H1 (cell line): ENCODE measurements around the gene DCTD. TPM values are rescaled to one million over a fixed set of nuclear protein-coding genes. Genes with fewer than 3 reads are reported as not detected.
A peak's percentile ranks its signal among the peaks of the same experiment; 100 is the strongest.

Experiments used
- CTCF ChIA-PET: fragments of 300-600 bp; sonication (Branson Sonifier 250); formaldehyde crosslinking; loops from one replicate; lab custom pipeline; 2021; ENCODE audit not compliant: partially characterized antibody; lab: Charles Lee
- POLR2A ChIA-PET: fragments of 300-600 bp; sonication (Branson Sonifier 250); formaldehyde crosslinking; loops from one replicate; lab custom pipeline; 2021; ENCODE audit warnings: inconsistent platforms; ENCODE audit not compliant: partially characterized antibody; lab: Charles Lee
- DNase-seq, 2 experiments: peaks; one replicate each; pipeline versions ENCODE4 v3.0.0 to v3.0.0-alpha.2; 2010 to 2022; ENCODE audit warnings: low spot score in 2 of 2, low read depth in 1 of 2, mixed read lengths in 1 of 2
- FAIRE-seq: peaks from 2 replicates; lab custom pipeline; 2011; peaks lifted over from hg19 to GRCh38; lab: Jason Lieb, UNC
- H2AFZ ChIP-seq: 2 replicates; pipeline ENCODE4 v1.8.1; 2012; ENCODE audit warnings: low read length, inconsistent platforms
- H2AK5ac ChIP-seq: 2 replicates; pipeline ENCODE4 v1.6.1; 2013; ENCODE audit warnings: low read depth, low read length
- H2BK120ac ChIP-seq: replicated peaks from 2 replicates; pipeline ENCODE3; 2013; ENCODE audit warnings: low read depth, low read length, inconsistent platforms
- H2BK12ac ChIP-seq: 2 replicates; pipeline ENCODE4 v1.6.1; 2013; ENCODE audit warnings: low read depth, low read length
- H2BK15ac ChIP-seq: 2 replicates; pipeline ENCODE4 v1.6.1; 2013; ENCODE audit warnings: low read length
- H2BK20ac ChIP-seq: 2 replicates; pipeline ENCODE4 v1.6.1; 2013; ENCODE audit warnings: low read length
- H2BK5ac ChIP-seq: 2 replicates; pipeline ENCODE4 v1.6.1; 2013; ENCODE audit warnings: low read depth, low read length
- H3K14ac ChIP-seq: 2 replicates; pipeline ENCODE4 v1.6.1; 2013; ENCODE audit warnings: inconsistent platforms; ENCODE audit not compliant: insufficient read length
- H3K18ac ChIP-seq: 2 replicates; pipeline ENCODE4 v1.6.1; 2013; ENCODE audit warnings: low read length; ENCODE audit errors: extremely low read depth
- H3K23ac ChIP-seq: 2 replicates; pipeline ENCODE4 v1.6.1; 2013; ENCODE audit warnings: inconsistent platforms; ENCODE audit not compliant: insufficient read length
- H3K23me2 ChIP-seq: 2 replicates; pipeline ENCODE4 v1.6.1; 2013; ENCODE audit warnings: low read depth, low read length
- H3K27ac ChIP-seq: 2 replicates; pipeline ENCODE4 v1.6.1; 2011; ENCODE audit warnings: low read depth, low read length, inconsistent platforms
- H3K27me3 ChIP-seq, 4 experiments: replicated peaks in 1 of 4; 1 replicate in 1 of 4; 2 replicates in 3 of 4; pipeline versions ENCODE4 v1.6.1 to v1.8.1; 2011 to 2013; ENCODE audit warnings: low read length in 3 of 4, mild to moderate bottlenecking in 3 of 4, inconsistent platforms in 2 of 4, mixed read lengths in 2 of 4, moderate library complexity in 1 of 4; ENCODE audit not compliant: control insufficient read depth in 3 of 4, insufficient read depth in 3 of 4; ENCODE audit errors: extremely low read depth in 1 of 4
- H3K36me3 ChIP-seq, 4 experiments: 2 replicates each; pipeline versions ENCODE4 v1.6.1 to v1.8.1; 2011 to 2013; ENCODE audit warnings: mild to moderate bottlenecking in 4 of 4, low read length in 3 of 4, moderate library complexity in 2 of 4, control low read depth in 1 of 4, inconsistent platforms in 1 of 4; ENCODE audit not compliant: insufficient read depth in 4 of 4, control insufficient read depth in 2 of 4
- H3K4ac ChIP-seq: replicated peaks from 2 replicates; pipeline ENCODE3; 2013; ENCODE audit warnings: low read length, low read depth, mixed read lengths, inconsistent platforms; ENCODE audit not compliant: insufficient read length
- H3K4me1 ChIP-seq, 4 experiments: replicated peaks in 1 of 4; 1 replicate in 1 of 4; 2 replicates in 3 of 4; pipeline versions ENCODE4 v1.6.1 to v1.8.1; 2011 to 2013; ENCODE audit warnings: low read length in 3 of 4, inconsistent platforms in 2 of 4, mixed read lengths in 1 of 4; ENCODE audit not compliant: insufficient read depth in 4 of 4, control insufficient read depth in 3 of 4
- H3K4me2 ChIP-seq, 2 experiments: 2 replicates each; pipeline versions ENCODE4 v1.6.1 to v1.8.1; 2011 to 2013; ENCODE audit warnings: low read depth in 2 of 2, low read length in 2 of 2, control low read depth in 1 of 2, inconsistent platforms in 1 of 2, mild to moderate bottlenecking in 1 of 2; ENCODE audit not compliant: insufficient read depth in 1 of 2
- H3K4me3 ChIP-seq, 4 experiments: fragments of 200-600, 300-600 bp in 1 of 4; sonication (generic), shearing (Covaris generic), sonication (Bioruptor Twin) in 1 of 4; 2 replicates each; pipeline versions ENCODE4 v1.5.1 to v1.8.1; 2011 to 2016; ENCODE audit warnings: low read length in 4 of 4, low read depth in 3 of 4, control low read depth in 2 of 4, inconsistent platforms in 2 of 4, mild to moderate bottlenecking in 2 of 4, mixed read lengths in 1 of 4, moderate library complexity in 1 of 4; ENCODE audit not compliant: insufficient read depth in 2 of 4; ENCODE audit errors: extremely low read depth in 1 of 4
- H3K56ac ChIP-seq: replicated peaks from 2 replicates; pipeline ENCODE3; 2013; ENCODE audit warnings: low read depth, mild to moderate bottlenecking, mixed read lengths, low read length, inconsistent platforms; ENCODE audit not compliant: insufficient read length
- H3K79me1 ChIP-seq: 2 replicates; pipeline ENCODE4 v1.6.1; 2013; ENCODE audit warnings: low read depth, low read length, control low read depth
- H3K79me2 ChIP-seq, 2 experiments: 2 replicates each; pipeline versions ENCODE4 v1.6.1 to v1.8.1; 2012 to 2013; ENCODE audit warnings: low read length in 2 of 2, mild to moderate bottlenecking in 2 of 2, inconsistent platforms in 1 of 2; ENCODE audit not compliant: insufficient read depth in 2 of 2, control insufficient read depth in 1 of 2
- H3K9ac ChIP-seq, 4 experiments: replicated peaks in 1 of 4; 1 replicate in 1 of 4; 2 replicates in 3 of 4; pipeline versions ENCODE4 v1.6.1 to v1.8.1; 2011 to 2013; ENCODE audit warnings: low read depth in 3 of 4, low read length in 3 of 4, control low read depth in 2 of 4, mild to moderate bottlenecking in 2 of 4, moderate library complexity in 2 of 4, inconsistent platforms in 1 of 4; ENCODE audit errors: extremely low read depth in 1 of 4
- H3K9me3 ChIP-seq, 2 experiments: 2 replicates each; pipeline versions ENCODE4 v1.6.1 to v1.8.1; 2012 to 2013; ENCODE audit warnings: mild to moderate bottlenecking in 2 of 2, moderate library complexity in 2 of 2, control low read depth in 1 of 2, inconsistent platforms in 1 of 2, low read depth in 1 of 2, low read length in 1 of 2, mixed read lengths in 1 of 2; ENCODE audit not compliant: insufficient read depth in 2 of 2
- H4K20me1 ChIP-seq, 2 experiments: replicated peaks in 1 of 2; 2 replicates each; pipeline versions ENCODE3 to v1.8.1; 2011 to 2013; ENCODE audit warnings: inconsistent platforms in 2 of 2, low read length in 2 of 2, mild to moderate bottlenecking in 1 of 2; ENCODE audit not compliant: insufficient read depth in 2 of 2, control insufficient read depth in 1 of 2
- H4K5ac ChIP-seq: 2 replicates; pipeline ENCODE4 v1.6.1; 2013; ENCODE audit warnings: low read length, low read depth, mixed read lengths, inconsistent platforms; ENCODE audit not compliant: insufficient read length
- H4K8ac ChIP-seq: 2 replicates; pipeline ENCODE4 v1.8.0; 2013; ENCODE audit warnings: mild to moderate bottlenecking, moderate library complexity, low read length, inconsistent platforms; ENCODE audit not compliant: insufficient read depth; ENCODE audit errors: extremely low read depth
- H4K91ac ChIP-seq: replicated peaks from 2 replicates; pipeline ENCODE3; 2013; ENCODE audit warnings: low read length, mixed read lengths, inconsistent platforms; ENCODE audit not compliant: insufficient read length
- SIN3A ChIP-seq, 2 experiments: IDR thresholded peaks in 1 of 2; conservative IDR thresholded peaks in 1 of 2; 2 replicates each; pipeline ENCODE4 v1.6.1; 2011 to 2012; ENCODE audit warnings: low read length in 2 of 2, improper control_type of control experiment in 1 of 2, low read depth in 1 of 2, mild to moderate bottlenecking in 1 of 2
- WGBS, 2 experiments: shearing (Covaris generic) in 1 of 2; methylation state at CpG; one replicate each; pipeline versions ENCODE4 v1.1.6 to v1.1.7; 2013 to 2015; ENCODE audit warnings: low lambda C conversion rate in 2 of 2, mixed read lengths in 2 of 2, inconsistent platforms in 1 of 2, low coverage in 1 of 2, missing lambda C conversion rate in 1 of 2; ENCODE audit not compliant: insufficient replicate concordance in 2 of 2, insufficient coverage in 1 of 2, insufficient read length in 1 of 2; ENCODE audit errors: extremely low coverage in 1 of 2, missing lambda C conversion rate in 1 of 2; 5-methylcytosine and 5-hydroxymethylcytosine counted together
- polyA plus RNA-seq, 7 experiments: library from polyadenylated mRNA; depleted of rRNA in 3 of 7; stranded (reverse) in 5 of 7; unstranded in 2 of 7; fragments of >200 nt in 5 of 7; fragments of 200-250 nt in 2 of 7; gene quantifications; 1 replicate in 5 of 7; 2 replicates in 1 of 7; 4 replicates in 1 of 7; pipeline versions ENCODE4 v1.2.1 to v1.2.3, GENCODE V29; 2011 to 2013; ENCODE audit warnings: missing spikeins in 2 of 7, mixed read lengths in 2 of 7
- total RNA-seq: library from RNA; stranded (reverse); fragmentation: NEBNext Ultra II Directional; extraction: Animal tissue kit (Norgen Biotek cat#: 25700); gene quantifications from 2 replicates; pipeline ENCODE4 v1.2.1, GENCODE V29; 2021
- TF ChIP-seq, protein P1 (sequence below), 3 experiments: IDR thresholded peaks; 1 replicate in 2 of 3; 2 replicates in 1 of 3; pipeline versions ENCODE4 v1.5.1 to v1.6.1; 2011; ENCODE audit warnings: low read length in 3 of 3, mild to moderate bottlenecking in 3 of 3, inconsistent platforms in 2 of 3, low read depth in 1 of 3, moderate library complexity in 1 of 3; ENCODE audit not compliant: insufficient read depth in 1 of 3; ENCODE audit errors: control extremely low read depth in 1 of 3

Gene DCTD
- total and polyA plus RNA-seq, 2 of the 8 experiments (the other 6 are each of a cell fraction or from before 2014, with no cell fraction given) = 60.2 to 69.5 TPM

DNA sequence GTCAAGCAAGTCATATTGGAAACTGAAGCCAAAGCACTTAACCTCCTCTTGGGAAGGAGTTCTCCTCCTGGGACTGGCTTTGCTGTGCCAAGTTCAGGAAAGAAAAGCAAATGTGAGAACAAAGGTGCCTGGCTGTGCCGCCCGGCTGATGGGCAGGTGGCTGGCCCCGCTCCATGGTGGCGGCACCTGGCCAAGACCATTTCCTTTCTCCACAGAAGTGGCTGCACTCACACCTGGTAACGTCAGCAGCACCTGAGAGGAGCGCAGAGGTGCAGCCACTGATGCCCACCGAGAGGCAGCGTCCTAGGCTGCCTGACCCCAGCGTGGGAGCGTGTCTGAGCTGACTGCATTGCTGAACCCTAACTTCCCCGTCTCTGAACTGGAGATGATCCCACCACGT, 54.3 kb downstream of the DCTD start:
- peaks cover 0 to 11% (median 6%) of the 10 kb centered on the region in 4 experiments; a peak in 6 of 7 replicates for H3K4me1 ChIP-seq
- no peaks in the 10 kb centered on the region for H3K9me3 ChIP-seq
- H4K91ac ChIP-seq = no peak overlapping the region
- H3K4me3 ChIP-seq = no peak overlapping the region
- no peak overlapping the region for H2AFZ ChIP-seq
- no peak overlapping the region for H3K27ac ChIP-seq
- no peak overlapping the region for H2BK15ac ChIP-seq
- H3K23ac ChIP-seq = no peak overlapping the region
- H4K8ac ChIP-seq = no peak overlapping the region
- FAIRE-seq = no peak
- H3K79me1 ChIP-seq = no peaks in the 10 kb centered on the region
- H3K4me2 ChIP-seq = no peak overlapping the region
- H3K27me3 ChIP-seq = no peaks in the 10 kb centered on the region
- no peak overlapping the region for H3K56ac ChIP-seq
- H3K14ac ChIP-seq = no peak overlapping the region
- H2BK12ac ChIP-seq = no peak overlapping the region
- no peaks in the 10 kb centered on the region for H3K36me3 ChIP-seq
- no peak overlapping the region; the same call in 1 of the 2 replicates for H2BK5ac ChIP-seq
- POLR2A ChIA-PET = no interaction called here
- no peak overlapping the region for H2BK20ac ChIP-seq
- no peaks in the 10 kb centered on the region for H3K79me2 ChIP-seq
- H2BK120ac ChIP-seq = no peak overlapping the region
- no peak overlapping the region for H3K9ac ChIP-seq
- TF ChIP-seq, protein P1, sequence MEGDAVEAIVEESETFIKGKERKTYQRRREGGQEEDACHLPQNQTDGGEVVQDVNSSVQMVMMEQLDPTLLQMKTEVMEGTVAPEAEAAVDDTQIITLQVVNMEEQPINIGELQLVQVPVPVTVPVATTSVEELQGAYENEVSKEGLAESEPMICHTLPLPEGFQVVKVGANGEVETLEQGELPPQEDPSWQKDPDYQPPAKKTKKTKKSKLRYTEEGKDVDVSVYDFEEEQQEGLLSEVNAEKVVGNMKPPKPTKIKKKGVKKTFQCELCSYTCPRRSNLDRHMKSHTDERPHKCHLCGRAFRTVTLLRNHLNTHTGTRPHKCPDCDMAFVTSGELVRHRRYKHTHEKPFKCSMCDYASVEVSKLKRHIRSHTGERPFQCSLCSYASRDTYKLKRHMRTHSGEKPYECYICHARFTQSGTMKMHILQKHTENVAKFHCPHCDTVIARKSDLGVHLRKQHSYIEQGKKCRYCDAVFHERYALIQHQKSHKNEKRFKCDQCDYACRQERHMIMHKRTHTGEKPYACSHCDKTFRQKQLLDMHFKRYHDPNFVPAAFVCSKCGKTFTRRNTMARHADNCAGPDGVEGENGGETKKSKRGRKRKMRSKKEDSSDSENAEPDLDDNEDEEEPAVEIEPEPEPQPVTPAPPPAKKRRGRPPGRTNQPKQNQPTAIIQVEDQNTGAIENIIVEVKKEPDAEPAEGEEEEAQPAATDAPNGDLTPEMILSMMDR (IDR thresholded peaks at IDR 0.05; ENCODE audit: control extremely low read depth in 1 of 3, insufficient read depth in 1 of 3, low read depth in 1 of 3, low read length in 3 of 3) = peak in 1 of 3 experiments; percentile 5; a peak in 1 of 4 replicates
- TF ChIP-seq SIN3A (conservative IDR thresholded peaks at IDR 0.05 in 1 of 2, IDR thresholded peaks at IDR 0.05 in 1 of 2; ENCODE audit: low read depth in 1 of 2, low read length in 2 of 2) = no peak
- TF ChIP-seq, all 59 proteins: peak for 1
- Histone ChIP-seq H3K4ac (no peak overlapping the region), H4K20me1 (no peaks in the 10 kb centered on the region), H2AK5ac (no peak overlapping the region), H3K23me2 (no peaks in the 10 kb centered on the region), H4K5ac (no peak overlapping the region), H3K18ac (no peak overlapping the region)
- CTCF ChIA-PET = interaction anchor here (1.2 to 1.9 kb wide), 4 partner anchors 9 to 76 kb away, joined by 3 to 5 read pairs (median 4); no protein-coding TSS in a partner anchor
- WGBS, 2 experiments = 96% methylated on average over 12 of the region's 12 CpGs; no CpG with 5 or more reads in 1 of the 2 experiments
- no peak for DNase-seq
